Erythroblast (primary cell): ENCODE results near the gene ASAP2.

ENCODE experiments used
- GATA1 ChIP-seq: IDR thresholded peaks from 2 replicates; pipeline ENCODE4 v1.6.1; 2011; ENCODE audit warnings: low read depth, mild to moderate bottlenecking, control low read depth, low read length, moderate library complexity
- POLR2A ChIP-seq: IDR thresholded peaks from 2 replicates; pipeline ENCODE4 v1.6.1; 2011; ENCODE audit warnings: mild to moderate bottlenecking, low read length

DNA sequence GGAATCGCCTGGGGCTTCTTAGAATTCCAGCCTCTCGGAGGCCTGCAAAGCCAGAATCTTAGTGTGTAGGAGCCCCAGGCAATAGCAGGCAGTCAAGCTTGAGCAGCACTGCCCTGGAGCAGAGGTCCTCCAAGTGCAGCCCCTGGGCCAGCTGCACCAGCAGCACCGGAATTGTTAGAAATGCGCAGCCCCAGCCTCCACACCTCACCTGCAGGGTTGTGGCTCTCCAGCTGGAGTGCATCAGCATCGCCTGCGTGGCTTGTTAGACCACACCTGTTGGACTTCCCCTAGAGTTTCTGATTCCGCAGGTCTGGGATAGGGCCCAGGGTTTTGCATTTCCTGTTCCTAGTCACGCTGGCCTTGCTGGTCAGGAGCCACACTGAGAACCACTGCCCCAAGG, 100.3 kb downstream of the ASAP2 start:
- no peak for TF ChIP-seq POLR2A
- TF ChIP-seq GATA1, result no peak
